ENCODE results near the gene ZNF592.

- TF ChIP-seq, protein P1, sequence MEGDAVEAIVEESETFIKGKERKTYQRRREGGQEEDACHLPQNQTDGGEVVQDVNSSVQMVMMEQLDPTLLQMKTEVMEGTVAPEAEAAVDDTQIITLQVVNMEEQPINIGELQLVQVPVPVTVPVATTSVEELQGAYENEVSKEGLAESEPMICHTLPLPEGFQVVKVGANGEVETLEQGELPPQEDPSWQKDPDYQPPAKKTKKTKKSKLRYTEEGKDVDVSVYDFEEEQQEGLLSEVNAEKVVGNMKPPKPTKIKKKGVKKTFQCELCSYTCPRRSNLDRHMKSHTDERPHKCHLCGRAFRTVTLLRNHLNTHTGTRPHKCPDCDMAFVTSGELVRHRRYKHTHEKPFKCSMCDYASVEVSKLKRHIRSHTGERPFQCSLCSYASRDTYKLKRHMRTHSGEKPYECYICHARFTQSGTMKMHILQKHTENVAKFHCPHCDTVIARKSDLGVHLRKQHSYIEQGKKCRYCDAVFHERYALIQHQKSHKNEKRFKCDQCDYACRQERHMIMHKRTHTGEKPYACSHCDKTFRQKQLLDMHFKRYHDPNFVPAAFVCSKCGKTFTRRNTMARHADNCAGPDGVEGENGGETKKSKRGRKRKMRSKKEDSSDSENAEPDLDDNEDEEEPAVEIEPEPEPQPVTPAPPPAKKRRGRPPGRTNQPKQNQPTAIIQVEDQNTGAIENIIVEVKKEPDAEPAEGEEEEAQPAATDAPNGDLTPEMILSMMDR (IDR thresholded peaks at IDR 0.05; ENCODE audit: extremely low read depth in 1 of 2, insufficient read depth in 1 of 2, low read depth in 1 of 2, low read length in 2 of 2), result no peak
- no peak for TF ChIP-seq EZH2 (IDR thresholded peaks at IDR 0.05; ENCODE audit: borderline replicate concordance, low read depth, low read length, severe bottlenecking)
- no peak for TF ChIP-seq MYC (IDR thresholded peaks at IDR 0.05; ENCODE audit: low read depth, low read length)
- TF ChIP-seq JUN (IDR thresholded peaks at IDR 0.05; ENCODE audit: borderline replicate concordance, insufficient read depth, insufficient read length, low read depth), result no peak
- no peak for TF ChIP-seq POLR2AphosphoS5 (IDR thresholded peaks at IDR 0.05; ENCODE audit: insufficient read depth, low read depth, low read length)
- TF ChIP-seq POLR2A (IDR thresholded peaks at IDR 0.05; ENCODE audit: low read depth, low read length), result no peak
- no peak for TF ChIP-seq MAX (IDR thresholded peaks at IDR 0.05; ENCODE audit: insufficient read depth, insufficient read length)
- no peak for TF ChIP-seq GATA2 (IDR thresholded peaks at IDR 0.05; ENCODE audit: insufficient read depth, insufficient read length, low read depth, low read length)
- TF ChIP-seq FOS (IDR thresholded peaks at IDR 0.05; ENCODE audit: borderline replicate concordance, insufficient read depth, low read length), result no peak
Measured at GRCh38 chr15:84791763-84792162, 43.4 kb downstream of the ZNF592 start.
